Activated naive CD4-positive, alpha-beta T cell treated with anti-CD3 and anti-CD28 coated beads for 36 hours (primary cell): ENCODE data around the gene TRABD. TPM values are rescaled to one million over a fixed set of nuclear protein-coding genes. Genes with fewer than 3 reads are reported as not detected.
"Not testable (repeated sequence)": the region's sequence is repeated elsewhere in the genome, so short reads cannot be mapped to it uniquely, and the experiment has no call there.

Source experiments
- CTCF ChIA-PET: fragments of 350-600 bp; sonication (Branson Sonifier 250); formaldehyde crosslinking; loops from one replicate; lab custom pipeline; 2021; ENCODE audit warnings: antibody characterized with exemption; lab: Charles Lee
- DNase-seq: peaks from one replicate; pipeline ENCODE4 v3.0.0-alpha.2; 2020
- H3K27ac Mint-ChIP-seq: one replicate; pipeline ENCODE4 v1.8.0; 2021; ENCODE audit warnings: mild to moderate bottlenecking, mixed read lengths
- H3K27me3 Mint-ChIP-seq: one replicate; pipeline ENCODE4 v1.8.0; 2021; ENCODE audit warnings: low read depth, mixed read lengths
- H3K36me3 Mint-ChIP-seq: one replicate; pipeline ENCODE4 v1.8.0; 2021; ENCODE audit warnings: low read depth, mixed read lengths
- H3K4me1 Mint-ChIP-seq: one replicate; pipeline ENCODE4 v1.8.0; 2021; ENCODE audit warnings: low read depth, mixed read lengths
- H3K4me3 Mint-ChIP-seq: one replicate; pipeline ENCODE4 v1.8.0; 2021; ENCODE audit warnings: mild to moderate bottlenecking, moderate library complexity, mixed read lengths
- H3K9me3 Mint-ChIP-seq: one replicate; pipeline ENCODE4 v1.8.0; 2021; ENCODE audit warnings: mixed read lengths
- intact Hi-C: fragments of 100-400 bp; cut with micrococcal nuclease; formaldehyde crosslinking; loops from one replicate; pipeline ENCODE4 v1.15.1; 2023
- total RNA-seq, 2 experiments: library from RNA; stranded (reverse); gene quantifications; one replicate each; pipeline ENCODE4 v1.2.3, GENCODE V29; 2021

Gene TRABD
- total RNA-seq, 2 experiments from 2014 or later = 61.0 to 62.8 TPM

DNA sequence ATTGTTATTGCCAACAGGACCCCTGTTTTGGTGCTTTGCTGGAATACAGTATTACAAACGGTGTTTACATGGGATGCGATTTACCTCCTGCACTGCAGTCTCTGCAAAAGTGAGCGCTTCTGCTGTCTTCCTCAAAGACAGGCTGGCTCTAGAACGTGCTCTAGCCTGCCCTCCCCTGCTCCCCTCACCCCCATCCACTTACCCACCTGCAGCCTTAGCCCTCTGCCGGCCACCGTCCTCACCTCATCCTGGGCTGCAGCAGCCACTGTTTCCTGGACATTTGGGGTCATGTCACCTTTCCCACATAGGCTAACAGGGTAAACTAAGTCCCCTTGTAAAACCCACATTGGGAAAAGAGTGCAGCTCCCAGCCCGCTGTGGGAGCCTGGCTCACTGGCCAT lies 24.8 kb upstream of the TRABD start:
- Mint-ChIP-seq H3K27me3 (peaks cover 3% of the 10 kb centered on the region), H3K9me3 (no peaks in the 10 kb centered on the region), H3K27ac (no peak overlapping the region), H3K36me3 (no peaks in the 10 kb centered on the region), H3K4me3 (no peak overlapping the region), H3K4me1 (no peaks in the 10 kb centered on the region)
- CTCF ChIA-PET = no interaction called here
- no peak for DNase-seq
- intact Hi-C loops = no loop called here

DNA sequence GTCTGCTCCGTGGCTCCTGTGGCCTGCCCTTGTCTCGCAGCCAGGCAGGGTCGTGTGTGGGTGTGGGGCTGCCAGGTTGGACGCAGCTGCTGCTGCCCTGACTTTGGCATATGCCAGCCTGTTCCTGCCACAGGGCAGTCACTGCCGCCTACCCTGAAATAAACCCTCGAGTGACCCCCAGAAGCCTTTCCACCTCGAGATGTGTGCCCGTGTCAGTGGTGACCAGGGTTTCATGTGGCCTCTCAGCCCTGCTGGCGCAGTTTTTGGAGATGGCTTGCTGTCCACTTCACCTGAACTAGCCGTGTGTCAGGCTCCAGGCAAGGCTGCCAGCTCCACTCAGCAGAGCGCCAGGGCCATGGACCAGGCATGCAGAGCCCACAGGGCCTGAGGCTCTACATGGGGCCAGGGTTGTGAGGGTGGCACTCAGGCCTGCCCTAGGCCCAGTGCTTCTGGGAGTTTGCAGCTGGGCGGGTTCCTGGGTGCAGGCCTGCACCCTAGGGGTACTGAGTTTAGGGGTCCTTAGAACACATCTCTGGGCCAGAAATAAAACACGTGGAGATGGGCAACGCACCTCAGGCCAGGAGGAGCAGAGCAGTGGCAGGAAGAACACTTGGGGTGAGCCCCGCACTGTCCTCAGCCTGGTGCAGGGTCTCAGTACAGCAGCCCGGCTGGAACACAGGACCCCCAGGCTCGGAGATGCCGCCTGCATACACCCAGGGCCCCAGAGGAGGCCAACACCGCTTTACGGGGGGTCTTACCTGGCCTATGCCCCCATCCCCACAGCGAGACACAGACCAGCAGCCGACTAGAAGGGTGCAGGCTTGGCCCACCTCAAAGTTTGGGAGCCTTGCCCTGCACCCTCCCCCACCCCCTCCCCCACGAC lies 24.0 kb upstream of the TRABD start:
- no peaks in the 10 kb centered on the region for H3K36me3 Mint-ChIP-seq
- H3K27ac Mint-ChIP-seq = no peak overlapping the region
- CTCF ChIA-PET = no interaction called here
- DNase-seq = no peak
- intact Hi-C loops = no loop called here
- no peaks in the 10 kb centered on the region for H3K9me3 Mint-ChIP-seq
- peaks cover 3% of the 10 kb centered on the region for H3K27me3 Mint-ChIP-seq
- H3K4me1 Mint-ChIP-seq = no peaks in the 10 kb centered on the region
- H3K4me3 Mint-ChIP-seq = no peak overlapping the region

DNA sequence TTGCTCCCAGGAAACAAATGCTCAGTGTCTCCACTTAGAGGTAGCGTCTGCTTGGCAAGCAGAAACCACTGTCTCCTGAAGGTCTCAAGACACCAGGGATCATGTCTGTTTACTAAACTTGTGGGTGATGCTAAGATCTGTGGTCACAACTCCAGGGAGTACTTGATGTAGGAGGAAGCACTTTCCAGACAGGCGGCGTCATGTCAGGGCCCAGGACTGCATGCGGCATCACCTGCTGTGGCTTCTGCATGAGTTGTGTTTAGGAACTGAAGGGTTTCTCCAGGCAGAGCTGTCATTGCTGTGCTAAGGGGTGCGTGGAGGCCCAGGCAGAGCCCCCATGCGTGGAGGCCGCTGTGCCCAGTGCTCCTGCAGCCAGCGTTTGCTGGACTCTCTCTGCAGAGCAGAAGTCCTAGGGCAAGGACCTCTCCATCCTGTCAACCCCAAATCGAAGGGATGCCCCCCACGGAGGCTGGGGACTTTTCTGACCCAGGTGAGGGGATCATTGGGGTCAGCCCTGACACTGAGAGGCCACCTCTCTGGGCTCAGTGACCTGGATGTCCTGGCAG lies 23.2 kb upstream of the TRABD start:
- Mint-ChIP-seq H3K9me3 (no peaks in the 10 kb centered on the region), H3K27me3 (peaks cover 3% of the 10 kb centered on the region), H3K27ac (no peak overlapping the region), H3K4me1 (no peaks in the 10 kb centered on the region), H3K4me3 (no peak overlapping the region), H3K36me3 (no peaks in the 10 kb centered on the region)
- no peak for DNase-seq
- intact Hi-C loops = no loop called here
- CTCF ChIA-PET = no interaction called here

DNA sequence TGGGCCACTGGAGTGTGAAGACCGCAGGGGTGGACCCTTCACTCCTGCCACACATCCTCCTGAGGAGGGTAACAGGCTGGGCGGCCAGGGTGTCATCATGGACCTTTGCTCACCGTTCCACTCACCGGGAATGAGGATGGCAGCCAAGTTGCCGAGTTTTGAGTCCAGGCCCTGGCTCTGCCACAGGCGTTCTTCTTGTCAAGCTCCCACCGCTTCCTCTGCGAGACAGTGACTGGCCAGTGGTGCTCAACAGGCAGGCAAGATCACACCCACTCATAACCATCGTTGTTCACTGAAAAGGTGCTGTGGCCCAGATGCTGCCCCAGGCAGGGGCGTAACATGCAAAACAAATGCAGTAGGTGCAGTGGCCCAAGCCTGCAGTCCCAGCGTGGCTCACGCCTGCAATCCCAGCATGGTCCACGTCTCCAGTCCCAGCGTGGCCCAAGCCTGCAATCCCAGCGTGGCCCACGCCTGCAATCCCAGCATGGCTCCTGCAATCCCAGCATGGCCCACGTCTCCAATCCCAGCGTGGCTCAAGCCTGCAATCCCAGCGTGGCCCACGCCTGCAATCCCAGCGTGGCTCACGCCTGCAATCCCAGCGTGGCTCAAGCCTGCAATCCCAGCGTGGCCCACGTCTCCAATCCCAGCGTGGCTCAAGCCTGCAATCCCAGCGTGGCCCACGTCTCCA lies 20.1 kb upstream of the TRABD start:
- Mint-ChIP-seq H3K4me1 (no peaks in the 10 kb centered on the region), H3K9me3 (no peaks in the 10 kb centered on the region), H3K27me3 (peaks cover 18% of the 10 kb centered on the region), H3K27ac (no peak overlapping the region), H3K36me3 (no peaks in the 10 kb centered on the region), H3K4me3 (peak overlapping the region; percentile 6)
- DNase-seq = no peak
- intact Hi-C loops = no loop called here
- CTCF ChIA-PET = no interaction called here

DNA sequence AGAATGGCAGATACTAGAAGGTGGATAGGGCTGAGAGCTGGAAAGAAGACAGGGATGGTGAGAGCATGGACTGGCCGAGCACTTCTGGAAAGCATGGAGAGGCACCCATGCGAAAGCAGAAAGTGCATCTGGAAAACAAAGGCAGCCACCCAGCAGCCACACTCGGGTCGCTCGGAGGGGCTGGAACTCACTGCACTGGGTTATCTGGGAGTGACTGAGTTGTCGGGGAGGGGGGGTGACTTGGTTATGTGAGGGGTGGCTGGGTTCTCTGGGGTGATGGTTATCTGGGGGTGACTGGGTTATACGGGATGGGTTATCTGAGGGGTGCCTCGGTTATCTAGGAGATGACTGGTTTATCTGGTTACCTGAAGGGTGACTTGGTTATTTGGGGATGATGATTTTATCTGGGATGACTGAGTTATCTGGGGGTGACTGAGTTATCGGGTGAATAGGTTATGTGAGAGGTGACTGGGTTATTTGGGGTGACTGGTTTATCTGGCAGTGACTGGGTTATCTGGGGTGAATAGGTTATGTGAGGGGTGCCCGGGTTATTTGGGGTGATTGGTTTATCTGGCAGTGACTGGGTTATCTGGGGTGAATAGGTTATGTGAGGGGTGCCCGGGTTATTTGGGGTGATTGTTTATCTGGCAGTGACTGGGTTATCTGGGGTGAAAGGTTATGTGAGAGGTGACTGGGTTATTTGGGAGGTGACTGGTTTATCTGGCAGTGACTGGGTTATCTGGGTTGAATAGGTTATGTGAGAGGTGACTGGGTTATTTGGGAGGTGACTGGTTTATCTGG lies 17.8 kb upstream of the TRABD start:
- Mint-ChIP-seq H3K4me3 (no peak overlapping the region), H3K27ac (no peak overlapping the region), H3K9me3 (no peaks in the 10 kb centered on the region), H3K4me1 (peaks cover 2% of the 10 kb centered on the region), H3K27me3 (peaks cover 29% of the 10 kb centered on the region), H3K36me3 (no peaks in the 10 kb centered on the region)
- intact Hi-C loops = no loop called here
- no peak for DNase-seq
- CTCF ChIA-PET = no interaction called here

DNA sequence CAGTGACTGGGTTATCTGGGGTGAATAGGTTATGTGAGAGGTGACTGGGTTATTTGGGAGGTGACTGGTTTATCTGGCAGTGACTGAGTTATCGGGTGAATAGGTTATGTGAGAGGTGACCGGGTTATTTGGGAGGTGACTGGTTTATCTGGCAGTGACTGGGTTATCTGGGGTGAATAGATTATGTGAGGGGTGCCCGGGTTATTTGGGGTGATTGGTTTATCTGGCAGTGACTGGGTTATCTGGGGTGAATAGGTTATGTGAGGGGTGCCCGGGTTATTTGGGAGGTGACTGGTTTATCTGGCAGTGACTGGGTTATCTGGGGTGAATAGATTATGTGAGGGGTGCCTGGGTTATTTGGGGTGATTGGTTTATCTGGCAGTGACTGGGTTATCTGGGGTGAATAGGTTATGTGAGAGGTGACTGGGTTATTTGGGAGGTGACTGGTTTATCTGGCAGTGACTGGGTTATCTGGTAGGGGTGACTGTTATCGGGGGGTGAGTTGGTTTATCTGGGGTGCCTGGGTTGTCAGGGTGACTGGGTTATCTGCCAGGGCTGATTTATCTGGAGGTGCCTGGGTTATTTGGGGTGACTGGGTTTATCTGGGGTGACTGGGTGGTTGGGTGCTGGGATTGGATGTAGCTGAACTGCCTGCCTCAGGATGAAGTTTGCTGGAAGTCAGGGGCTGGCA lies 17.1 kb upstream of the TRABD start:
- H3K27ac Mint-ChIP-seq, CTCF ChIA-PET: not testable (repeated sequence)

DNA sequence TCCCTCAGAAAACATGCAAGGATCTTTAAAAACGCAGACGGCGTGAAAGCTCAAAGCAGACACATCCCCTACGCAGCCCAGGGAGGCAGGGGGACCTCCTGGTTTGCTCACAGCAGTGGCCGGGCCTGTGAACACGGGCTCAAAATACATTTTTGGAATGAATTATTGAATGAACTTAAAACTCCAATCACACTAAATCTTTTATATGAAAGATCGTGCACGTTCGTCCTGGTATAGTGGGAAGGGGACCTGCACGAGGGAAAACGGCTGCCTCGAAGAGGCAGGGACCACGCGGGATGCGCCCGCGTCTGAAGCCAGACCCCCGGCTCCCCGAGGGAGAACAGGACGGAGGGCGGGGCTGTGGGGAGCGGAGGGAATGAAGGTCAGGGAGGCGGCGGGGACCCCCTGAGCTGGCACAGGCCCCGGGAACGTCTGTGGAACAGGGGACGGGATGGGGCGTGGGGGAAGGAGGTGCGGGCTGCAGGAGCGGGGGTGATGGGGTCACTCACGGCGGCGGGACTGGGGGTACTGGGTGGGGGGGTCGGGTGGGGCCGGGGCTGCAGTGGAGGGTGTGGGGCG lies 16.4 kb upstream of the TRABD start:
- no peaks in the 10 kb centered on the region for H3K9me3 Mint-ChIP-seq
- intact Hi-C loops = no loop called here
- H3K4me3 Mint-ChIP-seq = peak overlapping the region; percentile 61
- no peak for DNase-seq
- CTCF ChIA-PET = no interaction called here
- no peaks in the 10 kb centered on the region for H3K36me3 Mint-ChIP-seq
- peaks cover 32% of the 10 kb centered on the region for H3K27me3 Mint-ChIP-seq
- H3K4me1 Mint-ChIP-seq = peaks cover 2% of the 10 kb centered on the region
- no peak overlapping the region for H3K27ac Mint-ChIP-seq

More for the DNA sequence above, 17.1 kb upstream of the TRABD start:
- intact Hi-C loops, H3K36me3 Mint-ChIP-seq, H3K9me3 Mint-ChIP-seq, H3K4me1 Mint-ChIP-seq, DNase-seq: not testable (repeated sequence)
- Mint-ChIP-seq H3K27me3 (peaks cover 29% of the 10 kb centered on the region), H3K4me3 (peak overlapping the region; percentile 61)

DNA sequence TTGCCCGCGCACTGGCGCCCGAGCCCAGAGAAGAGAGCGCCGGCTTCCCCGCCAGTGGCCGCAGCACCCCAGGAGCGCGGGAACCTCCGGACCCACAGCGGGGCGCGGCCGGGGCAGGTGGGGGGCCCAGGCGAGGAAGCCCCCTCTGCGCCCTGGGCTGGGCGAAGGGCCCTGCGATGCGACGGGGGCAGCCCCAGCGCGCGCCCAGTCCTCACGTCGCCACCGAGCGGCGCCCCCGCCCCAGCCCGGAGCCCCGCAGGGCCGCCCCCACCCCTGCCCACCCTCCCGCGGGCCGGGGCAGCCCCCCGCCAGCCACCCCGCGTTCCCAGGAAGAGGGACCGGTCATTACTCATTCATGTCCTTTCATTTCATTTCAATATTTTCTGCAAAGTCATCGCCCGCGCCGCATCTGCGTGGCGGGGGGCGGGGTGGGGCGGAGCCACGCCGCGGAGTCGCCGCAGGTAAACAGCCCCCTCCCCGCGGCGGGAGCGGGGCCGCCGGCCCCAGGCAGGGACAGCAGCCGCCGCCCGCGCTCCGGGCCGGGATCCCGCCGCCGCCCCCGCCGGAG lies 15.9 kb upstream of the TRABD start:
- peaks cover 2% of the 10 kb centered on the region for H3K4me1 Mint-ChIP-seq
- H3K36me3 Mint-ChIP-seq = no peaks in the 10 kb centered on the region
- no peak overlapping the region for H3K27ac Mint-ChIP-seq
- peak; percentile 84 for DNase-seq
- peak overlapping the region; percentile 57 for H3K4me3 Mint-ChIP-seq
- H3K9me3 Mint-ChIP-seq = no peaks in the 10 kb centered on the region
- CTCF ChIA-PET = no interaction called here
- H3K27me3 Mint-ChIP-seq = peaks cover 32% of the 10 kb centered on the region
- intact Hi-C loops = loop anchor here (1.0 kb wide), 2 partner anchors 21 to 39 kb away; no protein-coding TSS in a partner anchor

DNA sequence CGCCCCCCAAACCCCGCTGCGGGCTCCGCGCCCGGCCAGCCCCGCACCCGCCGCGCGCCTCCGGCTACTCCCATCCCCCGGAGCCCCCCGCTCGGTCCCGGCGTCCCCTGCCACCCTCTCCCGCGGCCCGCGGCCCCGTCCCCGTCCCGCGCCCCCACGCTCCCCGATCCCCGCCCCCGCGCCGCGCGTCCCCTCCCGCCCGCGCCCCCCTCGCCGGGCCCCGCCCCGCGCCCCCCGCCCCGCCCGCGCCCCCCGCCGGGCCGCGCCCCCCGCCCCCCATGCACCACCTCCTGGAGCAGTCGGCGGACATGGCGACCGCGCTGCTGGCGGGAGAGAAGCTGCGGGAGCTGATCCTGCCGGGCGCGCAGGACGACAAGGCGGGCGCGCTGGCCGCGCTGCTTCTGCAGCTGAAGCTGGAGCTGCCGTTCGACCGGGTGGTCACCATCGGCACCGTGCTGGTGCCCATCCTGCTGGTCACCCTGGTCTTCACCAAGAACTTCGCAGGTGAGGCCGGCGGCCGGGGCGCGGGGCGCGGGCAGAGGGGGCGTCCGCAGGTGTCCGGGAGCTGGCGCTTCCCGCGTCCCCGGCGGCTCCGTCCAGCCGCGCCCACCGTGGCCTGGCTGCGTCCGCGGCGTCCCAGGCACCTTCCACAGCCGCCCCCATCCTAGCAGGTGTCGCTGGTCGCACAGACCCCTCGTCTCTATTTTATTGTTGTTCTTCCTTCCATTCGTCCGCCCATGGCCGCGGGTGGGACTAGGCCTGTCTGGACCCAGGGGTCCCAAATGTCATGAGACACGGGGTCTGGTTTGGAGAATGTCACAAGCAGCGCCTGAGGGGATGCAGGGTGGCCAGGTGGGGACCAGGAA lies 15.0 kb upstream of the TRABD start, which contains the start of gene PANX2:
Gene PANX2 (plus strand): TSS at position 279 of the 866 bp plus-strand sequence. CDS start 0 bp downstream, at position 279.
- Mint-ChIP-seq H3K4me1 (peaks cover 2% of the 10 kb centered on the region), H3K27me3 (peaks cover 30% of the 10 kb centered on the region), H3K27ac (no peak within 1 kb of the TSS), H3K9me3 (no peaks in the 10 kb centered on the region), H3K36me3 (no peaks in the 10 kb centered on the region), H3K4me3 (peak within 1 kb of the TSS; percentile 75)
- DNase-seq = no peak
- intact Hi-C loops = loop anchor here (1.0 kb wide), 2 partner anchors 21 to 39 kb away; no protein-coding TSS in a partner anchor
- CTCF ChIA-PET = no interaction called here

DNA sequence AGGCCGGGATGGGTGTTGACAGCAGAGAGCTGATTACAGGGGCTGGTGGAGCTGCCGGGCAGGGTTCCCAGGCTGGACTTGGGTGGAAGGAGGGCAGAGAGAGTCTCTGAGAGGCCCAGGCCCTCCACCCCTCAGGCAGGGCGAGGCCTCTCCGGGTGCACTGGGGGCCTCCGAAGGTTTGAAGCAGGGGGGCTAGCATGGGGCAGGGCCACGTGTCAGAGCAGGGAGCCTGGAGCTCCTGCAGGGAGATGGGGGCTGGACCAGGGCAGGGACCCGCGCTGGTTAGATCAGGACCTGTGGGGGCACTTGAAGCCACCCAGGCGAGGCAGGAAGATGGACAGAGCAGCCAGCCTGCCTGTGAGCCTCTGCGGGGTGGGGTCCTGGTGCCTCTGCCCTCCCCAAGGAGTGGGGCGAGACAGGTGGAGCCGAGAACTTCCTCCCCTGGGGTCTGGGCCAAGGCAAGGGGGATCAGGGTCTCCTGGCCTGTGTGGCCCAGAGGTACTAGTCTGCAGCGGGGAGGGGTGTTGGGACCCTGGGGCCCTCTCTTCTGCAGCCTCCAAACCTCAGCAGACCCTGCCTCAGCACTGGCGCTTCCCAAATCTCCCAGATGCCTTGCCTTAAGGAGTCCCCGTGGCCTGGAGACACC lies 14.3 kb upstream of the TRABD start:
- CTCF ChIA-PET = no interaction called here
- intact Hi-C loops = no loop called here
- DNase-seq = no peak
- peak overlapping the region; percentile 75 for H3K4me3 Mint-ChIP-seq
- H3K27me3 Mint-ChIP-seq = peaks cover 30% of the 10 kb centered on the region
- peaks cover 2% of the 10 kb centered on the region for H3K4me1 Mint-ChIP-seq
- H3K36me3 Mint-ChIP-seq = no peaks in the 10 kb centered on the region
- H3K9me3 Mint-ChIP-seq = no peaks in the 10 kb centered on the region
- H3K27ac Mint-ChIP-seq = no peak overlapping the region
